HepG2 (cell line): ENCODE measurements around the gene POU2AF3. TPM values are rescaled to one million over a fixed set of nuclear protein-coding genes. Genes with fewer than 3 reads are reported as not detected.

Source experiments
- ATRX ChIP-seq: sonication (generic); formaldehyde crosslinking; IDR thresholded peaks from 2 replicates; pipeline ENCODE4 v1.4.0; 2020; ENCODE audit warnings: missing genetic modification reagents, borderline replicate concordance
- CEBPG ChIP-seq: IDR thresholded peaks from 2 replicates; pipeline ENCODE4 v1.6.1; 2016
- EHMT2 ChIP-seq: fragments of 200-600 bp; sonication (generic); IDR thresholded peaks from 2 replicates; pipeline ENCODE4 v1.7.0; 2017; ENCODE audit warnings: antibody characterized with exemption, low read depth, low read length, borderline replicate concordance
- HES4 ChIP-seq: sonication (generic); formaldehyde crosslinking; IDR thresholded peaks from 2 replicates; pipeline ENCODE4 v1.9.0; 2021; ENCODE audit warnings: mild to moderate bottlenecking, missing genetic modification reagents, borderline replicate concordance
- JUND ChIP-seq: sonication (generic); formaldehyde crosslinking; IDR thresholded peaks from 2 replicates; pipeline ENCODE4 v1.8.0; 2022; ENCODE audit warnings: mild to moderate bottlenecking, missing genetic modification reagents
- KAT2B ChIP-seq: fragments of 150-350 bp; IDR thresholded peaks from 2 replicates; pipeline ENCODE4 v1.6.1; 2014; ENCODE audit warnings: low read depth, low read length, borderline replicate concordance
- MED1 ChIP-seq: sonication (generic); formaldehyde crosslinking; IDR thresholded peaks from 2 replicates; pipeline ENCODE4 v1.4.0; 2020; ENCODE audit warnings: missing genetic modification reagents
- MIER2 ChIP-seq: IDR thresholded peaks from 2 replicates; pipeline ENCODE4 v1.6.1; 2016; ENCODE audit warnings: missing biosample characterization, missing genetic modification reagents
- MIXL1 ChIP-seq: IDR thresholded peaks from 2 replicates; pipeline ENCODE4 v1.6.1; 2016
- MXD3 ChIP-seq: IDR thresholded peaks from 2 replicates; pipeline ENCODE4 v1.6.1; 2016; ENCODE audit warnings: mild to moderate bottlenecking, missing biosample characterization, missing genetic modification reagents
- NR2C2 ChIP-seq: sonication (generic); formaldehyde crosslinking; IDR thresholded peaks from 2 replicates; pipeline ENCODE4 v1.4.0; 2020; ENCODE audit warnings: missing genetic modification reagents, mild to moderate bottlenecking, moderate library complexity, borderline replicate concordance
- PAF1 ChIP-seq: IDR thresholded peaks from 2 replicates; pipeline ENCODE4 v1.6.1; 2016; ENCODE audit warnings: missing genetic modification reagents, missing compliant biosample characterization
- PITX1 ChIP-seq: sonication (generic); formaldehyde crosslinking; IDR thresholded peaks from 2 replicates; pipeline ENCODE4 v1.5.1; 2020; ENCODE audit warnings: mild to moderate bottlenecking, missing genetic modification reagents
- PRMT3 ChIP-seq: sonication (generic); formaldehyde crosslinking; IDR thresholded peaks from 2 replicates; pipeline ENCODE4 v1.8.1; 2022; ENCODE audit warnings: low read depth, mild to moderate bottlenecking, moderate library complexity, missing genetic modification reagents, borderline replicate concordance
- RFX5 ChIP-seq: IDR thresholded peaks from 2 replicates; pipeline ENCODE4 v1.6.1; 2011; ENCODE audit warnings: low read depth, low read length, improper control_type of control experiment
- SRSF4 ChIP-seq: fragments of 200-400 bp; formaldehyde crosslinking; IDR thresholded peaks from one replicate; pipeline ENCODE4 v1.6.1; 2018; ENCODE audit warnings: mild to moderate bottlenecking, low read depth, low read length, moderate library complexity; ENCODE audit not compliant: poor library complexity, severe bottlenecking
- TBX2 ChIP-seq: sonication (generic); formaldehyde crosslinking; IDR thresholded peaks from 2 replicates; pipeline ENCODE4 v1.5.0; 2020; ENCODE audit warnings: missing genetic modification reagents, mild to moderate bottlenecking, borderline replicate concordance
- TFDP1 ChIP-seq: IDR thresholded peaks from 2 replicates; pipeline ENCODE4 v1.6.1; 2016; ENCODE audit warnings: missing compliant biosample characterization, missing genetic modification reagents, borderline replicate concordance
- ZBTB37 ChIP-seq: sonication (generic); formaldehyde crosslinking; IDR thresholded peaks from 2 replicates; pipeline ENCODE4 v1.4.0; 2020; ENCODE audit warnings: mild to moderate bottlenecking, missing genetic modification reagents
- ZNF138 ChIP-seq: sonication (generic); formaldehyde crosslinking; IDR thresholded peaks from 2 replicates; pipeline ENCODE4 v1.5.0; 2020; ENCODE audit warnings: mild to moderate bottlenecking, low read depth, missing genetic modification reagents
- ZNF292 ChIP-seq: sonication (generic); formaldehyde crosslinking; IDR thresholded peaks from 2 replicates; pipeline ENCODE4 v1.8.1; 2022; ENCODE audit warnings: mild to moderate bottlenecking, low read depth, missing genetic modification reagents, borderline replicate concordance
- ZNF329 ChIP-seq: sonication (generic); formaldehyde crosslinking; IDR thresholded peaks from 2 replicates; pipeline ENCODE4 v1.9.0; 2021; ENCODE audit warnings: low read depth, mild to moderate bottlenecking, missing genetic modification reagents
- ZNF331 ChIP-seq: sonication (generic); formaldehyde crosslinking; IDR thresholded peaks from 2 replicates; pipeline ENCODE4 v1.4.0; 2020; ENCODE audit warnings: missing genetic modification reagents
- ZNF512 ChIP-seq: sonication (generic); formaldehyde crosslinking; IDR thresholded peaks from 2 replicates; pipeline ENCODE4 v1.4.0; 2020; ENCODE audit warnings: mild to moderate bottlenecking, missing genetic modification reagents
- ZNF557 ChIP-seq: sonication (generic); formaldehyde crosslinking; IDR thresholded peaks from 2 replicates; pipeline ENCODE4 v1.4.0; 2020; ENCODE audit warnings: missing genetic modification reagents
- ZNF605 ChIP-seq: sonication (generic); formaldehyde crosslinking; IDR thresholded peaks from 2 replicates; pipeline ENCODE4 v1.8.0; 2022; ENCODE audit warnings: mild to moderate bottlenecking, missing genetic modification reagents
- ZNF614 ChIP-seq: IDR thresholded peaks from 2 replicates; pipeline ENCODE4 v1.6.1; 2018; ENCODE audit warnings: missing biosample characterization, missing genetic modification reagents, inconsistent platforms, borderline replicate concordance
- ZNF816 ChIP-seq: sonication (generic); formaldehyde crosslinking; IDR thresholded peaks from 2 replicates; pipeline ENCODE4 v1.8.0; 2022; ENCODE audit warnings: missing genetic modification reagents, mild to moderate bottlenecking, borderline replicate concordance
- polyA plus RNA-seq, 8 experiments: library from polyadenylated mRNA; depleted of rRNA in 3 of 8; stranded (reverse) in 7 of 8; unstranded in 1 of 8; fragments of >200 nt; fragmentation: Illumina TruSeq in 4 of 8; extraction: Trizol in 4 of 8; gene quantifications; 2 replicates each; pipeline versions ENCODE4 v1.2.1 to v1.2.3, GENCODE V29; 2011 to 2016; ENCODE audit warnings: low read depth in 4 of 8, missing spikeins in 1 of 8, mixed read lengths in 1 of 8; ENCODE audit not compliant: insufficient read depth in 1 of 8
- total RNA-seq, 5 experiments: library from RNA; depleted of rRNA; stranded (reverse); fragments of >200 nt; fragmentation: Illumina TruSeq; extraction: Trizol; gene quantifications; 2 replicates each; pipeline ENCODE4 v1.2.3, GENCODE V29; 2016; ENCODE audit warnings: low read depth in 1 of 5

The POU2AF3 gene
- total and polyA plus RNA-seq, 2 of the 13 experiments (the other 11 are each of a cell fraction or from before 2014, with no cell fraction given), result 7.8 to 71.2 TPM

GRCh38 chr11:111351374-111352055 lies 53.2 kb downstream of the POU2AF3 start (continued):
- TF ChIP-seq MXD3 (CRISPR knock-in tag) (no peak), ZNF329 (CRISPR knock-in tag) (peak; percentile 38; the same call in 1 of the 2 replicates), SRSF4 (no peak), MIER2 (CRISPR knock-in tag) (peak; percentile 34; the same call in 1 of the 2 replicates), ZNF605 (no peak), CEBPG (CRISPR knock-in tag) (peak; percentile 7; the same call in 1 of the 2 replicates), TFDP1 (CRISPR knock-in tag) (no peak), JUND (CRISPR knock-in tag) (no peak), MED1 (CRISPR knock-in tag) (peak; percentile 82), MIXL1 (CRISPR knock-in tag) (peak; percentile 65), RFX5 (no peak), KAT2B (no peak), HES4 (CRISPR knock-in tag) (no peak), ZNF292 (CRISPR knock-in tag) (0 out of 2 replicates have a peak, but pooled peaks have one; percentile 41), PAF1 (CRISPR knock-in tag) (no peak), NR2C2 (CRISPR knock-in tag) (no peak), ZNF138 (CRISPR knock-in tag) (no peak), EHMT2 (no peak), ZBTB37 (CRISPR knock-in tag) (no peak), ZNF557 (CRISPR knock-in tag) (no peak), ZNF614 (CRISPR knock-in tag) (peak; percentile 62; the same call in 1 of the 2 replicates), TBX2 (CRISPR knock-in tag) (peak; percentile 84), ATRX (CRISPR knock-in tag) (no peak), ZNF512 (CRISPR knock-in tag) (no peak), PRMT3 (CRISPR knock-in tag) (no peak), ZNF816 (CRISPR knock-in tag) (no peak), PITX1 (CRISPR knock-in tag) (peak; percentile 67), ZNF331 (peak; percentile 38; the same call in 1 of the 2 replicates)
